SKM-1 treated with dmso at 0.1 percent for 144 hours (cell line): ENCODE measurements around the gene OLIG3.
A peak's percentile ranks its signal among the peaks of the same experiment; 100 is the strongest.

Experiments
- DNase-seq: peaks from one replicate; lab custom pipeline; 2025; ENCODE audit not compliant: unreplicated experiment; lab: John Stamatoyannopoulos, UW

OLIG3 gene

DNA sequence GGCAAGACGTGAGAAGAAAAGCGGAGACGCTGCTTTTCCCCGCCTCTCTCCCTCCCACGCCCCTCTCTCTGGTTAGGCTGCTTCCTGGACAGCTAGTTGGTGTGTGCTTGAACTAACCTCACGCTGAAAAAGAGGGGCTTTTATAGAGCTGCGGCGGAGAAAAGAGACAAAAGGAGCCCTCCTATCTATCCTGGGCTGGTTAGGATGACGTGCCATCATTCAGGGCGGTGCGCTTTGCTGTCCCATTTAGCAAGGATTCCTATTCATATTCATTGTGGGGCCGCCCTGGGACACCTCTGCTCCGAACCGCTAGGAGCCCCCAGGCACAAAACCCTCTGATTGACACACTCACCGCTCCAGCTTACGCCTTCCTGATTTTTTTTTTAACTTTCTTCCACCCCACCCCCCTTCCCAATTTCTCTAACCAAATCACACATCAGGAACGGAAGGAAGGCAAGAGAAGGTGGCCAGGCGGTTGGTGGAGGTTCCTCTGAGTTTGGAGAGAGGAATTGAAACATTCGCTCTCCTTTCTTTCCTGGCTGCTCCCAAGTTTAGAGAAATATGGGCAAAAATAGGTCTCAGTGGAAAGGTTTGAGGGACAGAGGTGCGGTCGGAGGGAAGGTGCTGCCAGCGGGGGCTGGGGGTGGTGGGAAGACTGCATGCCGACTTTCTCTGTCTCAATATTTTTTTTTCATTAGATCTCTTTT, at the start of gene OLIG3:
TSS of gene OLIG3 (minus strand) at position 114 of the 707 bp plus-strand sequence. CDS start 224 bp downstream, outside the sequence.
- DNase-seq, result no peak

DNA sequence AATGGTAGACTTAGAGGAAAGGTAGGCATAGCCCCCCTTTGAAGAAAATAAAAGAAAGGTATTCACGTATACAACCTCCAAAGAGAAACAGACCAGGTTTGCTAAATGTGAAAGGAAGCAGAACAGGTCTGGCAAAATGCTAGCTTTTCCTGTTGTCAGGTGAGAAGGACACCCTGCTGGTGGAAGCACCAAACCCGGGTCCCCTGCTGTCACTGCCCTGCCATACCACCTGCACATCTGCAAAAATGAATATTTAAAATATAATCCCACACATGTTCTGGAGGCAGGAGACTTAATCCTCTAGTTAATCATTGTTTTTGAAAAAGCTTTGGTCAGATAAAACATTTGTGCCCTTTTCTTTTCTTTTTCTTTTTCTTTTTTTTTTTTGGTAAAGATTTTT, 48.9 kb upstream of the OLIG3 start:
- no peak for DNase-seq

DNA sequence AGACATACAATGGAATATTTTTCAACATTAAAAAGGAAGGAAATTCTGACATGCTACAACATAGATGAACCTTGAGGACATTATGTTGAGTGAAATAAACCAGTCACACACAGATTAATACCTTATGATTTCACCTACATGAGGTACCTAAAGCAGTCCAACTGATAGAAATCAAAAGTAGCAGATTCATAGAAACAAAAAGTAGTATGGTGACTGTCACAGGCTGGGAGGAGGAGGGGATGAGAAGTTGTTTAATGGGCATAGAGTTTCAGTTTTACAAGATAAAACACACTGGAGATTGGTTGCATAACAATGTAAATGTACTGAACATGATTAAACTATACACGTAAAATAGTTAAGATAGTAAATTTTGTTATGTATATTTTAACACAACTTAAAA, 48.5 kb upstream of the OLIG3 start:
- no peak for DNase-seq

DNA sequence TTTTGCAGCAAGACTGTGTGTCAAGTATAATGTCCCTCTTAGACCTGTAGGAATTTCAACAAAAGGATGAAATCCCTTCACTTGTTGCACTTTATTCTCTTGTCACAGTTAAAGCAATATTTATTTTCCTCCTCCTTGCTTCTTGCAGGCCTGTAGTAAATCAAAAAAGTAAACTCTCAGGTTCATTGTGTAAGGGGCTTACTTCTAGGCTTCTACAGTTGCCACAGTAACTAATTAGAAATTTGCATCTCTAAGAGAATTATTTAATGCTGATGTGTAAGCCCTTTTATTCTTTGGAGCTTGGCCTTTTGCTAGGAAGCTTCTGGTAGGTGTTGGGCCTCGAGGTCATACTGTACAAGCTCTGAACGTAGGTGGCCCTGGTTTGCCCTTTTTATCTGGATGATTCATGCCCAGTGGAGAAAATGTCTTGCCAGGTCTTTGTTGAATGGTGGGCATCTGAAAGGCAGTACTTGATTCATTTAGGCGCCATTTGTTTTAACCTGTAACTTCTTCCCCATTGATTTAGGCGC, 47.4 kb upstream of the OLIG3 start:
- no peak for DNase-seq

DNA sequence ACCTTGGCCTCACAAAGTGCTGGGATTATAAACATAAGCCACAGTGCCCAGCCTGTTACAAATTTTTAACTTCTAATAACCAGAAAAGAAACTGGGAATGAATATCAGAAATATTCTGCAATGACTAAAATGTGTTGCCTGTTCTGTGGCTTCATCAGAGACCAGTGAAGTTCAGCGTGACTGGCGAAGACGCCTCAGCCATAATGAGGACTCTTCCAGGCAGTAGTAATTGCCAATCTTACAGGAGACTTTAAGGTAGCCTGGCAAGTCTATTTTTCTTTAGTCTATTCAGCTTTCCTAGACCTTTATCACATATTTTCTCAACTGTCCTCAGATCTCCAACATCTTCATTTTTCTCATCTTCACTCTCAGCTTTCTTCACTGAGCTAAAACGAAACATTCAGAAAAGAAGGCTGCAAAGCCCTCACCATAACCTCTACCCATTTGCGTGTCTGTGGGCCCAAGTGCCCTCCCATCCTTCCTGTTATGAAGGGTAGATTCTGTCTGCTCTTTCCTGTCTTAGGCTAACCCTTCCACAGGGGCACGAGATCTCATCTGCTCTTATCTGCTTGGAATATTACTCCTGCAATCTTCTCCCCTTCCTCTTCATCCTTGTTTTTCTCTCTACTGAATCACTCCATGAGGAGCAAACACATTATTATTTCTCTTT, 42.0 kb upstream of the OLIG3 start:
- no peak for DNase-seq

DNA sequence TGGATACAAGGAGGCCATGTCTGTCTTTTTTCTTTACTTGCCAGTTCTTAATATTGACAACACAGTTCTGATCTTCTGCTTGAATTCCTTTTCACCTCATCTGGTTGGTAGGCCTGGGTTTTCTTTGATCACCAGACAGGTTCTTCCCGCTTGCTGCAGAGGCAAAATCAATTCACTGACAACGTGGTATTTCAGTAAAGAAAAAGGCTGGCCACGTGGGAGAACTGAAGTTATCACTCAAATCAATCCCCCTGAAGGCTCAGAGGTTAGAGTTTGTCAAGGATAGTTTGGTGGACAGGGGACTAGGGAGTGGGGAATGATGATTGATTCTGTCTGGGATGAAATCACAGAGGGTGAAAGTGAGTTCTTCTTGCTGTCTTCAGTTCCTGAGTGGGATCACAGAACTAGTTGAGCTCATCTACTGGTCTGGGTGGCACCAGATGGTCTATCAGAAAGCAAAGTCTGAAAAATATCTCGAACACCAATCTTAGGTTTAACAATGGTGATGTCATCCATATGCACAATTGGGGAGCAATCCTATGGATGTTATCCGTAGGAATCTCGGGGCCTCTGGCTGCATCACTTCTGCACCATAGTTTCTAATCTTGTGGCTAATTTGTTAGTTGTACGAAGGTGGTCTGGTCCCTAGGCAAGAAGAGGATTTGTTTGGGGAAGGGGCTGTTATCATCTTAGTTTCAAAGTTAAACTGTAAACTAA, 37.3 kb upstream of the OLIG3 start:
- DNase-seq, result no peak

DNA sequence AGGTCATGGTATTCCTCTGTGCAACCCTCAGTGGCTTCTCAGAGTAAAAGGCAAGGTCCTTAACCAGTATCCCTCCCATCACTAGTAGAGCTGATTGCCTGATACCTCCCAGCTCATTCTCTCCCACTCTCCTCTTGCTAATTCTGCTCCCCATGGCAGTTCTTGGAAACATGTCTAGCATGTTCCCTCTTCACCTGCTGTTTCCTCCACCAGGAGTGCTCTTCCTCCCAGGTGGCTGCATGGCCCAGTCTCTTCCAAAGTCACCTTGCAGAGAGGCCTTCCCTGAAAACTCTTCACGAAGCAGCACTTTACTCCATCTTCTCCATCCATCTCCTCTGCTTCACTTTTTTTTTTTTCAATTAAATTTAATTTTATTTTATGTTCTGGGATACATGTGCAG, 36.2 kb upstream of the OLIG3 start:
- no peak for DNase-seq

DNA sequence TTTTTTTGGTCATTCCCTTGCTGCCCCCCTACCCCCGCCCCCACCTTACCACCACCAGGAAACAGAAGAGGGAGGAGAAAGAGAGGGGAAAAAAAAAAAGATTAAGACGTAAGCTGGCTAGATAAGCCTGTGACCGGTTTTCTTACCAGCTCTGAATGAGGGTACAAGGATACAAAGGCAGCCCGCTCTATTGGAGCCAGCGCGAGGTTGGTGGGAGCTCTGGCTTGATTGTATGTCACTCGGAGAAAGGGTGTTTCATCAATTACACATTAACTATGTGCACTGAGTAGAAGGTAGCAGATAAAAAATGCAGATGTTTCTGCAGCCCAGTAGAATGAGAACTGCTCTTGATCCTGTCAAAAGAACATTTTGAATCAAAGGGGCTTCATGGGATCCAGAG, 28.6 kb upstream of the OLIG3 start:
- no peak for DNase-seq

DNA sequence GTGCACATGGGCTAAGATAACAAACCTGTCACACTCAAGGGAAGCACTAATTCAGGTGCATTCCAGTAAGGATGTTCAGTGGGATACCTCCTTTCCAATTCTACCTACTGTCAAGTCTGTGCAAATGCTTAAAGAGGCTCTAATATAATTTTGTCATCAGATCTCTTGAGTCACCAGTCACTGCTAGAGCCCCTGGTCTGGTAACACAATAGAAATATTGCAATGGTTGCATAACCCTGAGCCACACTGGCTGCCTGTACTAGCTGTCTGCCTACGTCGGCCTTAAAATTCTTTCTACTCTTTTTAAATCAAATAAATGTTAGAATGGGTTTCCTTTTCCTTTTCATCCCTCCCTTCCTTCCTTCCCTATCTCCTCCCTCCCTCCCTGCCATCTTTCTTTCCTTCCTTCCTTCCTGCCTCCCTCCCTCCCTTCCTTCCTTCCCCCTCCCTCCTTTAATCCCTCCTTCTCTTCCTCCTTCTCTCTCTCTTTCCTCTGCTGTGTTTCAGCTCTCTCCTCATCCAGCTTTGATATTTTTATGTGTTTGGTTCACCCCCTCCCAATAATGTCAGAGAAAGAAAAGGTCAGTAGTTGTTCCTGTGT, 28.1 kb upstream of the OLIG3 start:
- peak; percentile 16 for DNase-seq

DNA sequence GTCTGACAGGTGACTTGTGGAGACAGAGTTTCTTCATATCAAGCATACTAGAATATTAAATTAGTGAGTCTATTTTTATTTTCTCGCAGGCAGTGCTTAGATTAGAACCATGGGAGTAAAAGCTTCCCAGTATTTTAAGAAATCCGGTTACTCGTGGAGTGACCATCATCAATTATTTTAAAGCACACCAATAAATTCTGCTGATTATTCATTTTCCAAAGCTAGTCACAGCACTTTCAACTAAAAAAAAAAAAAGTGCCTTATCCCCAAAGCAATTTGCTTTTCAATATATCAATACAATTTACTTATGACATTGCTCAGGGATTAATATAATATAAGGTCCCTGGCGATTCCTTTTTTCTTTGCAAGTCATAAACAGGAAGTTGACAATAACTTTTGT, 26.3 kb upstream of the OLIG3 start:
- no peak for DNase-seq

DNA sequence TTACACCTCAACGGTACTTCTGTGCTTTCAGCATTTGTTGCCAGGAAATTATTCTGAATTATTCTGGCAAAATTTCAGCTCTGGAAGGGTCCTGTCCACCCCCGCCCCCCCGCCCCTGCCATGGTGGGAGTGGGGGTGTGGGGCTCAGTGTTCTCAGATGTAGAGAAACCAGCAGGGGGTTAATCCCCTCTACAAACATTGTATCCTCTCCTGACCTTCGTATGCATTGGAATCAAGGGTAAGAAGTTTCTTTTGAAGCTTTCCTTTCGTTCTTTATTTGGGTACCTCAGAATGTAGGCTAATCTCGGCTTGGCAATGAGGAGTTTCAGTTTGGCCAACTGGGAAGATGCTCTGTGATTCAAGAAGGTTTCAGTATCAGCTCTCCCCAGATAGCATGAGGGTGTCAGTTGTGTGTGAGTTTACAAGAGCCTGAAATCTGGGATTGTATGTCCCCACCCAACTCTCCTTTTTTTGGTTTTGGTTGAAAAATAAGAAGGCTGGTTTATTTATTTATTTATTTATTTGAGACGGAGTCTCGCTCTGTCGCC, 25.5 kb upstream of the OLIG3 start:
- no peak for DNase-seq

DNA sequence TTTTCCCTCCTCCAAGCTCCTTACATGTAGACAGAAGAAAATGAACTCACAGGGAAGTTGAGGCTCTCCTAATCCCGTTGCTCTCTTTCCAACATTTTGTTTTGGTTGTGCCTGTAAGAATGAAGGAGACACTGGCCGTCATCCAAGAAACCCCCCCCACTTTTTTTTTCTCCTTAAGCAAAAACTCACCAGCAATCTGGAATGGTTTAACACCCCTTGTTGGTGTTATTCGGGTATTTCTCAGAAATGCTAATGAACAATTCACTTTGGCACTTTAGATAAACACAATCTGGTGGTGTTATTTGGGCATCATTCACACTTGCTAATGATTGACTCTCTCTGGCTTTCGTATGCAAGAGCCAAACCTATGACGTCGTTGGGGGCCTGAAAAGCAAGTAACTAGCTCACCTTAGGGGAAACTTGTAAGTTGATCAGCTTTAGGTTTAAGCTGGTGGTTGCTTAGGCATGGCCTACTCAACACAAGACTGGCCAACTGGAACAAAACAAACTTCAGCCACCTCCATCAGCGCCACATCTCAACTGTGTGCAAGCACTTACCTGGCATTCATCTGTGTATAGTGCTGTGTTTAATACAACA, 24.3 kb upstream of the OLIG3 start:
- DNase-seq, result no peak

DNA sequence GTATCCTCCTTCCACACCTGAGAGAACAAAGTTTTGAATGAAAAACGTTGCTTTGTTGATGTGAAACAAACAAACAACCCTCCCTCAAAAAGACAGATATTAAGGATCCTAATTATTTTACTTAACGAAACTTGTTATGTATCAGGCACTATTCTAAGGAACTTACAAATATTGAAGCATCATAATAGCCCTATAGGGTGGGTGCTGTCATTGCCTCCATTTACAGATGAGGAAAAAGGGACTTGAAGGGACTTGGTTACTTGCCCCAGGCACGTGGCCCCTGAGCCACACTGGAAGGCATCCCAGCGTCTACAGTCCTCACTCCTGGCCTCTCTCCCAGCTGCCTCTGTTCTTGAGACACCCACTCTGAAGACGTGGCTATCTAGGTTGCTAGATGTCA, 20.2 kb upstream of the OLIG3 start:
- DNase-seq, result no peak

DNA sequence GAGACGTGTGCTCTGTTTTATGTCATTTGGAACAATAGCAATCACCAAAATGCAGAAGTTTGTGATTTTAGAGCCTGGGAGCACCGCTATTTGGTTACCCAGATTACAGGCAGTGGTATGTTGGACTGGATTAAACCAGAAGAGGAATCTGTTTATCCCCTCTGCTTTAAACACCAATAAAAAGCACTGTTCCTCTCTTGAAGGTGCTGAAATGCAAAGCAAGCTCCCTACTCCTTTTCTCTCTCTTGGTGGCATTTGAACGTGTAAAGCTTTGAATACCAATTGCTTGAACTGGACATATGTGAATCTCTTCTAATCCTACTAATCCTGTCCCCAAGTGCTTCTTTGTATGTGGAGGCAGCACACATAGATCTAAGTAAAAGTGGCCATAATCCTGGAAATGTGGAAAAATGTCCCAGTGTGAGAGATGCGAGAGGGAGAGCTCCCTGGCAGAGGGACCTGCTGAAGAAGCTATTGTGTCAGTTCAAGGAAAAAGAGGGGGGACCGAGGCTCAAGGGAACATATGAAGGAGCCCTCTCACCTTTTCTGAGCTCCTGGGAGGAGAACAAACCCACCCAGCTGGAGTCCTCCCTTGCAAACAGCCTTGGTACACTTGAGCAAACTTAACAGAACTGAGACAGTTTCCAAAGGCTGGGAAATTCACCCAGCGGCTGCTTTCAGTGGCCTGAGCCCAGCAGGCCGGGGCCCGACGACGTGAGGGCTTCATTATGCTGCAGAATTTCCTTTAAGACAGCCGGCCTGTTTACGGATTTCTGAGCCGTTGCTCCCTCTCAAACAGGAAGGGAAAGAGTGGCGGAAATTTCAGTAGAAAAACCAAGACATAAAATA, 18.8 kb upstream of the OLIG3 start:
- no peak for DNase-seq

DNA sequence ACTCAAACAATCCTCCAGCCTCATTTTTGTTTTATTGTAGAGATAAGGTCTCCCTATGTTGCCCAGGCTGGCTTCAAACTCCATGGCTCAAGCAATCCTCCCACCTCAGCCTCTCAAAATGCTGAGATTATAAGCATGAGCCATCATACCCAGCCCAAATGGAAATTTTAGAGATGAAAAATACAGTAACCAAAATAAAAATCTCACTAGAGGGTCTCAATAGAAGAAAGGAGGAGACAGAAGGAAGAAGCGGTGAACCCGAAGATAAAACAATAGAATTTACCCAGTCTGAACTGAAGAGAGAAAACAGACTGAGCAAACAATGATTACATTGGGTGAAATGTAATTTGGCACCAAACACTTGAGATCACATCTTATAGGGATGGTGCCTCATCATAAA, 16.7 kb upstream of the OLIG3 start:
- DNase-seq, result no peak

DNA sequence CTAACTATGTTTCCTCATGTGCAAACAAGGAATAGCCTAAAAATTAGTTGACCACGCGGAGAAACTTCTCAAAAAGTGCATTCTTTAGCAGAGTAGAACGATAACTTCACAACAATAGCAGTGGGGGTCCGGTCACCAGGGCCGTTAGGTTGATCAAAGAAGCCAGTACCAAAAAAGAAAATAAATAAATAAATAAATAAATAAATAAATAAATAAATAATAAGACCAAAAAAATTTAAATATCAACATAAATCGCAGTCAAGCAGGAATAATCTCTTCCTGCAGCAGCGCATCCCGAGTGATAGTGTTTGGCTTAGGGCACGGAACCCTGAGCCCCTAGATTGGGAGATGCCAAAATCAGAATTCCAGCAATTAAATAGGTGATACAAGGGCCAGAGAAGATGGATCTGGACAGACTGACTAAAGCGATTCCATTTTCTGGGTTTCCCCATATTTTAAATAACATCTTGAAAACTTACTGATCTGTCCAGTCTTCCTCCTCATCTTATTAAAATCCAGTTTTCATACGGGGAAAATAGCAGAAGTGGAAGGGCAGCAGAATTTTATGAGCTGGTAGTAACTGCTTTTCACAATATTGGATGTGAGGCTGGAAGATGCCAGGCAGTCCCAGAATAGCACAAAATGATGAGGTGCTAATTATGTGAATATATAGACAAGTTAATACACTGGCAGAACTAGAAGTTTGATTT, 4.4 kb upstream of the OLIG3 start:
- DNase-seq, result no peak

DNA sequence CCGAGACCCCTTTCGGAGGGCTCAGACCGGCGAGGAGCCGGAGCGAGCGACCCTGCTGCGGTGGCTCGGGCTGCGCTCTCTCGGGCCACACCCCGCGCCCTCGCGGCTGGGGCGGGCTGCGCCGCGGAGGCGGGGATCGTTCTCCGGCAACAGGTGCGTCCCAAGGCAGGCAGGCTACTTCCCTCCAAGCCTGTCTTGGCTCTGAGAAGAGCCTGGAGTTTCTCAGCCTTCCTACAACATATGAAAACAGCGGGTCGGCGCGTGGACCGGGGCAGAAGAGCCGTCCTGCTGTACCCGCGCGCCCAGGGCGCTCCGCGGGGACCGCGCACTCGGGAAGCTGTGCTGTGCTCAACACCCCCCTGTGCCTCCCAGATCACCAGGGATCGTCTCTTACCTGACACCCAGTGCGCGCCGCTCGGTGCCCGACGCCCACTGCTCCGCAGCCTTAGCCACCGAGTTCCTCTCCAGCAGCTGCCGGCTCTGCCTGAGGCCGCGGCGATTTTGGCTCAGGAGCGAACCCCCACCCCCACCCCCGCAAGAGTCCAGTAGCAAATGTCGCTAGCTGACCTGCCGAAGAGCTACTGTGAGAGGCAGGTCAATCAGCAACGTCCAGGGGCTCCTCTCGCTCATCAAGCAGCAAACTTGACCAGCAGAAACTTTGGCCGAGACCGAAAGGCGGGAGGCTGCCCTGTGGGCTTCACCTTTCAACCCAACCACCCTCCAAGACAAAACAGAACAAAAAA, 3.7 kb upstream of the OLIG3 start:
- no peak for DNase-seq

DNA sequence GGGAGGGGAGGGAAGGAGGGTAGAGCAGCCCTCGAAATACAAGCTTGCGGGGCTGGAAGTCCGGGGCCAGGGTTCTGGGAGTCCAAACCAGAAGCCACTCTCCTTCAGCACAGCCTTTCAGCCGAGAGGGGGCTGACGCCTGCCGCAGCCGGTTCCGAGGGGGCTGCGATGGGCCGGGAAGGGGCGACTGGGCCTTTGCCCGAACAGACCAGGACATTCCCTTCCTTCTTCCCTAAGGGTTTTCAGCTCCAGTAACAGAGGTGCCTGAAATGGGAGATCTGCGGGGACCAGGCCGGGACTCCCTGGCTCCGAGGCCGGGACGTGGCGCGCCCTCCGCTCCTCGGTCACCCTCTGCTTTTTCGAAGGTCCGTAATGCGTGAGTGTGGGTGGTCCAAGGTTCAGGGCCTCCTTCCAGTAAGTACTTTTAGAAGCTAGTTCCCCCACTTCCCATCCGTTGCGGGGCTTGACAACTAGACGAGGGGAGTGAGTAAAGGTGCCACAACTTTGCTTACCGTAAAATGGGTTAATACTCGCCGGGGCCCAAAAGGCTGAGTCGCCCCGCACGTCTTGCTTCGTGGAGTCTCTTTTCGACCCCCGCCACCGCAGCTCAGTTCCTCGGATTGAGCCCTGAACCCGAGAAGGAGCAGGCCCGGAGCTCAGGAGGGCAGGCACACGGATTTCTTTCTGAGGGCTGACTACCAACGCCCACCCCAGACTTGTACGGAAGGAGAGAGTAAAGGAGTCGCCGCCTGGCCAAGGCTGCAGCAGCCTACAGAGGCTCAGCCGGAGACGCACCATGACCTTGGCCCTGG, 2.9 kb upstream of the OLIG3 start:
- no peak for DNase-seq
